Glutamatergic neuron (in vitro differentiated cells): ENCODE data around the gene ERGIC1. TPM values are rescaled to one million over a fixed set of nuclear protein-coding genes. Genes with fewer than 3 reads are reported as not detected.

Source experiments
- DNase-seq: peaks from one replicate; pipeline ENCODE4 v3.0.0; 2022
- H3K27ac Mint-ChIP-seq: one replicate; pipeline ENCODE4 v1.8.0; 2020; ENCODE audit warnings: mild to moderate bottlenecking, mixed read lengths, inconsistent platforms; ENCODE audit not compliant: unreplicated experiment
- H3K27me3 Mint-ChIP-seq: one replicate; pipeline ENCODE4 v1.8.0; 2020; ENCODE audit warnings: mild to moderate bottlenecking, moderate library complexity, mixed read lengths, inconsistent platforms; ENCODE audit not compliant: unreplicated experiment
- H3K36me3 Mint-ChIP-seq: one replicate; pipeline ENCODE4 v1.8.0; 2020; ENCODE audit warnings: mild to moderate bottlenecking, mixed read lengths, inconsistent platforms; ENCODE audit not compliant: unreplicated experiment
- H3K4me1 Mint-ChIP-seq: one replicate; pipeline ENCODE4 v1.8.0; 2020; ENCODE audit warnings: mild to moderate bottlenecking, low read depth, mixed read lengths, inconsistent platforms; ENCODE audit not compliant: unreplicated experiment
- H3K4me3 Mint-ChIP-seq: one replicate; pipeline ENCODE4 v1.8.0; 2020; ENCODE audit warnings: mild to moderate bottlenecking, mixed read lengths, inconsistent platforms; ENCODE audit not compliant: unreplicated experiment
- H3K9me3 Mint-ChIP-seq: one replicate; pipeline ENCODE4 v1.8.0; 2020; ENCODE audit warnings: mild to moderate bottlenecking, moderate library complexity, mixed read lengths, inconsistent platforms; ENCODE audit not compliant: unreplicated experiment
- CTCF ChIP-seq: fragments of 200-600 bp; sonication (generic); IDR thresholded peaks from one replicate; pipeline ENCODE4 v1.5.0; 2021; ENCODE audit not compliant: partially characterized antibody, unreplicated experiment
- total RNA-seq: library from RNA; stranded (reverse); fragmentation: NEBNext Ultra II Directional; extraction: Animal tissue kit (Norgen Biotek cat#: 25700); gene quantifications from one replicate; pipeline ENCODE4 v1.2.1, GENCODE V29; 2021; ENCODE audit not compliant: unreplicated experiment

Gene ERGIC1
- total RNA-seq, 1 donor from 2014 or later = 76.2 TPM

DNA sequence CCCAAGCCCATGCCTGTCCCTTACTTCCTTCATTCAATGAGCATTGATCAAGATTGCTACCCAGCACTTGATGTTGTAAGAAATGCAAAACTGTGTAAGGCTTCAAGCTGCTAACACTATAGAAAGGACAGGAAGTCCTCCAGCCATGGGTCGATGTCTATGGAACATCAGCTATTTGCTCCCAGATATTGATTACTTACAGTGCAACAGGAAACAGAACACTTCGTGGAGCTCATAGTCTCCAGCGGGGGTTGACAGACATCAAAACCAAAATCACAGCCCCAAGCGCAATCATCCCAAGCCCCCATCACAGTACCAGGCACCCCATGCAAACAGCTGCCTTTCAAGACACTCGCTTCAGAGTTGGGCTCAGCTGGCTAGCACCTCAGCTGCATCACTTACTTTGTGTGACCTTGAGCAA, 36.3 kb upstream of the ERGIC1 start:
- Mint-ChIP-seq H3K27me3 (peaks cover 6% of the 10 kb centered on the region), H3K9me3 (peaks cover 1% of the 10 kb centered on the region), H3K36me3 (no peaks in the 10 kb centered on the region), H3K4me1 (peaks cover 2% of the 10 kb centered on the region), H3K4me3 (no peak overlapping the region), H3K27ac (no peak overlapping the region)
- DNase-seq = no peak
- no peak for TF ChIP-seq CTCF

DNA sequence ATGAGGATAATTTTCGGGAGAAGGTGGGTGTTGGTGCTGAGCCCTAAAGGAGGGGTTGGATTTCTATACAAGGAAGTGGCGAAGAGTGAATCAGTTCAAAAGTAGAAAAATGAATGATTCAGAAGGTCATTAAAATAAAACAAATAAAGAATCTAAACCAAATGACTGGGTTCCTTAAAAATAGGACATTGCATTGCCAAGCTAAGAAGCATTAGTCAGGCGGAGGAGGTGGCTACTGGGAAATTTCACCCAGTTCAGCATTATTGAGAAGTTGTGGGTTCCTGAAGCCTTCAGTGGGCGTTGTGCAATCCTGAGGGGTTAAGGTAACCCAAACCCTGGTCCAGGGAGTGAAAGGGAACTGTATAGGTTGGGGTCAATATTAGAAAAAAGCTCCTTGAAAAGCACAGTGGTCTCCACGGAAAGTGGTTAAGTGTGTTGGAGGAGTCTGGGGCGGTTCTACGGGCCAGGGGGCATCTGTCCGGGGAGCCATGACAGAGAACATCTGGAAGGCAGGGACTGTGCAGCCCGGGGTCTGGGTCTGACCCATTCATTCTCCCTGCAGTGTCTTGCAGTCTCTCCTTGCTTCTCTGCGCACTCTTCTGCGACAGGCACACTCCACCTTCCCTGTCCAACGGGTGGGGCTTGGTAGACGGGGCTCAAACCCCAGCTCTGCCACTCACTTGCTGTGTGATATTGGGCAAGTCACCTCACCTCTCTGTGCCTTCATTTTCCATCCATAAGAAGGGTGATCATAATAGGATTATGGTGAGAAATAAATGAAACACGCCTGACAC, 35.4 kb upstream of the ERGIC1 start:
- no peak overlapping the region for H3K27ac Mint-ChIP-seq
- peaks cover 3% of the 10 kb centered on the region for H3K27me3 Mint-ChIP-seq

DNA sequence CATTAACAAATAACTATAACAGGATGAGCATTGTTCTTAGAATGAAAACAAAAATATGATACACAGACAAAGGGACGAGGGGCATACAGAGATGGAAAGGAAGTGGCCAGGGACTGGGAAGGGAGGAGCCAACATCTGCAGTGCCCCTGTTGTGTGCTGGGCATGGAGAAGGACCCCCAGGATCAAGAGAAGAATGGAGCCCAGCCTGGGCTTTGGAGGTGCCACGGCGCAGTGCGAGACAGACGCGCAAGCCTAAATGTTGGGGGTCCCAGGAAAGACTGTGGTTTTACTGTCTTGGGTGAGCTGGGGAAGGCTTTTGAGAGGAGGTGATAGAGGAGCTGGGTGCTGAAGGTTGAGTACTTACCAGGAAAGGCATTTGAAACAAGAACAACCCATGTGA, 34.6 kb upstream of the ERGIC1 start:
- H3K27me3 Mint-ChIP-seq = peaks cover under 1% of the 10 kb centered on the region
- H3K4me1 Mint-ChIP-seq = peaks cover 2% of the 10 kb centered on the region
- TF ChIP-seq CTCF = no peak
- DNase-seq = no peak
- no peak overlapping the region for H3K27ac Mint-ChIP-seq
- no peaks in the 10 kb centered on the region for H3K36me3 Mint-ChIP-seq
- peaks cover 2% of the 10 kb centered on the region for H3K9me3 Mint-ChIP-seq
- H3K4me3 Mint-ChIP-seq = no peak overlapping the region

More for the DNA sequence above, 35.4 kb upstream of the ERGIC1 start:
- H3K9me3 Mint-ChIP-seq = peaks cover 1% of the 10 kb centered on the region
- DNase-seq = no peak
- no peak for TF ChIP-seq CTCF
- H3K4me1 Mint-ChIP-seq = peaks cover 2% of the 10 kb centered on the region
- no peak overlapping the region for H3K4me3 Mint-ChIP-seq
- H3K36me3 Mint-ChIP-seq = no peaks in the 10 kb centered on the region

DNA sequence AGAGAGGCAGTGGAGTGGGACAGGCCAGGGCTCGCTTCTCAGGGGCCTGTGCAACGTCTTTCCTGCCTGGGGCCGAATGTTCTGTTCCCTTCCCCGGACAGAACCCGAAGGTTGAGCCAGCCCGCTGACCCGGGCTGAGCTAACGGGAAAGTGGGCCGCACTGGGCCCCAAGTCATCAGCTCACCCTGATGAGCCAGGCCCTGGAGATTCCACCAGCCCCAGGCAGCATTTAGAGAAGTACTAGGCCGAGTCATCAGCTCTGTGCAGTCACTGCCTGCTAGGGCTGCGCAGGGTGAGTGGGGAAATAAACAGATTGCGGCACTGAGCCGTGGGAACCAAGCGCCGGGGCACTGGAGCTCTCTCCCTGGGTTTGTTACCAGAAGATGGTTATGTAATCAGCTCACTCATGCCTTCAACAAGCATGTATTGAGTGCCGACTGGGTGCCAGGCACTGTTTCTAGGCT, 33.9 kb upstream of the ERGIC1 start:
- H3K36me3 Mint-ChIP-seq = no peaks in the 10 kb centered on the region
- peaks cover 2% of the 10 kb centered on the region for H3K4me1 Mint-ChIP-seq
- H3K9me3 Mint-ChIP-seq = peaks cover 4% of the 10 kb centered on the region
- no peak overlapping the region for H3K27ac Mint-ChIP-seq
- no peak for TF ChIP-seq CTCF
- H3K4me3 Mint-ChIP-seq = no peak overlapping the region
- peaks cover 4% of the 10 kb centered on the region for H3K27me3 Mint-ChIP-seq
- DNase-seq = no peak

DNA sequence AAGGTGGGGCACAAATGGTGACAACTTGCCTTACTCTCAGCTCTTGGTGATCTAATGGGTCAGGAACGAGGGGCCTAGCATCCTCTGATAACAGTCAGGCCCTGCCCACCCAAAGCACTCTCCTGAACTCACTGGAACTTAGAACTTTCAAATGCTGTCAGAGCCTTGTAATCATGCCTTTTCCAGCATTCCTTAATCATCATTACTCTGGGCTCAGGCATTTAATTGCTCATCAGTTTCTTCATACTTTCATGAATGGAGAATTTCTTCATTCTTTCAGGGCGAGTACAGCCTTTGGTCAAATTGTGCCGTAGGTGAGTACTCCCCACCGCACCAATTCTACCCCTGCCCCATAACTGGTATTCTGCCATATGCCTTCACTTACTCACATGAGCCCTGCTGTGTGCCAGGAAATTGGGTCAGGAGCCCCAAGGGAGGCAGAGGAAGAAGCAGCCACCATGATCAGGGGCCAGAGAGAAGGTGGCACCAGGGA, 32.8 kb upstream of the ERGIC1 start:
- DNase-seq = no peak
- TF ChIP-seq CTCF = no peak
- Mint-ChIP-seq H3K27me3 (peaks cover 4% of the 10 kb centered on the region), H3K36me3 (no peaks in the 10 kb centered on the region), H3K27ac (no peak overlapping the region), H3K4me1 (peaks cover 2% of the 10 kb centered on the region), H3K4me3 (no peak overlapping the region), H3K9me3 (peaks cover 2% of the 10 kb centered on the region)
